HuH-7 (cell line): ENCODE measurements around the gene PLEKHA5.
"Not testable (repeated sequence)": the region's sequence is repeated elsewhere in the genome, so short reads cannot be mapped to it uniquely, and the experiment has no call there.

Source experiments
- DNase-seq: peaks from one replicate; pipeline ENCODE4 v3.0.0; 2011; ENCODE audit warnings: low spot score

PLEKHA5 gene

DNA sequence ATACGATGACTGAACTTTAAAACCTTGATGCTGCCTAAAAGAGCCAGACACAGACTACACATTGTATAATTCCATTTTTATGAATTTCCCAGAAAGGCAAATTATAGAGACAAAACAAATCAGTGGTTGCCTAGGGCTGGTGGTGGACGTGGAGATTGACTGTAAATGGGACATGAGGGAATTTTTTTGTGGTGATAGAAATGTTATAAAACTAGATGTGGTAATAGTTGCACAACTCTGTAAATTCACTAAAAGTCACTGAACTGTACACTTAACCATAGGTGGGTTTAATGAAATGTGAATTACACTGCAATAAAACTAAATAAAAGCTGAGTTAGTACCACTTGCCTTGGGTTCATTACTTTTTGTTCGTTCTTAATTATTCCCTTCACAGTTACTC lies 72.1 kb downstream of the PLEKHA5 start:
- DNase-seq: no peak

- no peak for DNase-seq
Observed at GRCh38 chr12:19203013-19203412, 73.5 kb downstream of the PLEKHA5 start.

- no peak for DNase-seq
Observed at GRCh38 chr12:19203539-19204506, 74.3 kb downstream of the PLEKHA5 start.

GRCh38 chr12:19205120-19205519 lies 75.6 kb downstream of the PLEKHA5 start:
- DNase-seq: no peak

DNA sequence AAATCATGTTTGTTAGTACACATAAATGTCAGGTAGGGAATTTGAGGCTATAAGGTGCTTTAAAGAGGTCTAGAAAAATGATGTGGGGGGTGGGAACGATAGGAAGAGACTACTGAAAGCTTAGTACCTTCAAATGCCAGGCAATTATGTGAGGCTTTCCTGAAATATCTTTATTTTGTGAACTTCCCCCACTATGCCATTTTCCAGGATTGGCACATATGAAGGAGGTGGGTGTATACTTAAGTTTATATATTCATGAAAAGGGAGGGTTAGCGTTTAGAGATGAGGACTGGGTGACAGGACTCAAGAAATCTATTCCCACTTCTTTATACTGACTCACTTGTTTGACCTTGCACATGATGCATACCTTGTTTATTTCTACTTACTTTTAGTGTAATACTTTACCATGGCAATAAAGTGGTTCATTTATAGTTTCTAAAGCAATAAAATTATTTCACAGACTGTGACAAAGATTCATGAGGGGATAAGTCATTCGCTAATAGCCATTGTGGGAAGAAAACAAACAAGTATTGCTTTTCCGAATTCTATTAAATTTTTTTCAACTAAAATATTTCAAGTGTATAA lies 77.1 kb downstream of the PLEKHA5 start:
- no peak for DNase-seq

DNA sequence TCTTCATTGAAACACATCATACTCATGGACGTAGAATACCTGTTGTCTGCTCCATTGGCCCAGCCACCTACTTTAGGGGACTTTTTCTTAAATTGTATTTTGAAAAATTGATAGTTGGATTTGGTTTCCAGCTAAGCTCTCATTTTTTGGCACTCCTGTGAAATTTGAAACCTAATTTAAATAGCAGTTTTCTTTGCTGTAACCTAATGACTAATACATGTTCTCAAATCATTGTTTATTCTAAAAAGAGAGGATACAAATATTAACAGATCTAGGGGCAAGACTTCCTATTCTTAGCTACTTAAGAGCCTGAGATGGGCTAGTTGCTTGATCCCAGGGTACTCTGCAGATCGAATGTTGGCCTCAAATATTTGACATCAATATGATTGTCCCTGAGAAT lies 78.9 kb downstream of the PLEKHA5 start:
- no peak for DNase-seq

GRCh38 chr12:19209661-19210060 lies 80.1 kb downstream of the PLEKHA5 start:
- no peak for DNase-seq

DNA sequence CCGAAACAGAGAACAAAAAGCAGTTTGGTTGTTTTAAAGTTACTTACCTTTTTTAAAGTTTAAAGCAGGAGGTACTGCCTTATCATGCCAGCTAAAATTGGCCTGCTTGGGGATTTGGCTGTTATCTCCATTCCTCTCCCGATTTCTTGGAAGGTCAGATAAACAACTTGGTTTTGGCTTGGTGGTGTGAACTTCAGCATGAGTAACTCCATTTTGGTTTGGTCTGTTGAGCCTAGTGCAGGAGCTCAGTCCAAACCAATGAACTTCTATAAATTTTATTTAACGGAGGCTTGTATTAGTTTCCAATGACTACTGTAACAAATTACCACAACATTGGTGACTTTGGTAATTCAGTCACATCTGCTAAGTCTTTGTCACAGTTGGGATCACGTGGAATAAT lies 82.3 kb downstream of the PLEKHA5 start:
- DNase-seq: no peak

- no peak for DNase-seq
Observed at GRCh38 chr12:19212245-19212644, 82.7 kb downstream of the PLEKHA5 start.

DNA sequence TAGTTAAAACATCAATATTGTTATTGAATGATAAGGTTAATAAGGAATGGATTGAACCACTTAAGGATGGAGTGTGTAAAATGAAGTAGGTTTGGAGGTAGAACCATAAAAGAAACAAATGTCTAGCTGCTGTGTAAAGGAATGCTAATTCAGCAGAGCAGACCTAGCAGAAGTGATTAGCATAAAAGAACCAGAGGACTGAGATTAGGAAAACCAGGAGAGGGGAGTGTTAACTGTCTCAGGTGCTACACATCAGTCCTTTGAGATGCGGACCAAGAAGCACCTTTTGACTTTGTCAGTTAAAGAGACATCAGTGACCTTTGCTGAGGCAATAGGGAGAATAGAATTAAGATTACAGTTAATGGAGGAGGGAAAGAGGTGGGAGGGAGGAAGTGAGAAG lies 84.5 kb downstream of the PLEKHA5 start:
- no peak for DNase-seq

GRCh38 chr12:19215115-19215514 lies 85.6 kb downstream of the PLEKHA5 start:
- DNase-seq: no peak

GRCh38 chr12:19217446-19217845 lies 87.9 kb downstream of the PLEKHA5 start:
- DNase-seq: no peak

- no peak for DNase-seq
Observed at GRCh38 chr12:19220205-19220604, 90.7 kb downstream of the PLEKHA5 start.

GRCh38 chr12:19220852-19221466 lies 91.4 kb downstream of the PLEKHA5 start:
- DNase-seq: no peak

- no peak for DNase-seq
Observed at GRCh38 chr12:19222558-19222957, 93.0 kb downstream of the PLEKHA5 start.

DNA sequence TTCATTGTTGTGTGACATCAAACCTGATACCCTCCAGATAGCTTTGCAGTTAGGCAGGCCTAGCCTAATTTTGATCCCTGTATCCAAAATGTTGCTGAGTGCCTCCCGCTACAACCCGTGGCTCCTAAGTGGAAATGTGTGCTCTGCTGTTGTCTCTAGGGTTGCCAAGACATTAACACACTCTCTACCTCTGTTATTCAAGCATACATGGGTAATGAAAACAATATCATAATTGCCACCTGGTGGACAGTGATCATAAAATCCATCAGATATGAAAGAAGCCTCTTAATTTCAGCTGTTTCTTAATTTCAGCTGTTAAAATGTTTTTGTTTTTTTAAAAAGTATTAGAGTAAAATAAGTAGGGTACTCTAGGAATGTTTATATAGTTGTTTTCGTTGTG lies 93.5 kb downstream of the PLEKHA5 start:
- DNase-seq: no peak

DNA sequence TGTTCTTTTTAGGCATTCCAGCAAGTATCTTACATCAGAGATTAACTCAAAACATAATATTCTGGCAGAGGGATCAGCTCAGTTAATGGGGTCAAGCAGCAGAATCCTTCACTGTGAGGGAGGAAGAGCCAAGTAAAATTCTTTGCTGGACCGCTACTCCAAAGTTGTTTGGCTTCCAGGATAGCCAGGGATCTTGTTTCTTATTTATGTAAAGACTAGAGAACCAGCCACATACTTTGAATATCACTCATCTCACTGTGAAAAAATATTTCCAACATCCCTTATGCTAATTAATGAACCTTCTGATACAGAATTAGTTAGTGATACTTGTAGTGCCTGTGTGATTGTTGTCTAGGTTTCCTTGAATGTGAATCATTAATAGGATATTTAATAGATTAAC lies 94.2 kb downstream of the PLEKHA5 start:
- no peak for DNase-seq

- DNase-seq: no peak
Observed at GRCh38 chr12:19224746-19225145, 95.2 kb downstream of the PLEKHA5 start.

DNA sequence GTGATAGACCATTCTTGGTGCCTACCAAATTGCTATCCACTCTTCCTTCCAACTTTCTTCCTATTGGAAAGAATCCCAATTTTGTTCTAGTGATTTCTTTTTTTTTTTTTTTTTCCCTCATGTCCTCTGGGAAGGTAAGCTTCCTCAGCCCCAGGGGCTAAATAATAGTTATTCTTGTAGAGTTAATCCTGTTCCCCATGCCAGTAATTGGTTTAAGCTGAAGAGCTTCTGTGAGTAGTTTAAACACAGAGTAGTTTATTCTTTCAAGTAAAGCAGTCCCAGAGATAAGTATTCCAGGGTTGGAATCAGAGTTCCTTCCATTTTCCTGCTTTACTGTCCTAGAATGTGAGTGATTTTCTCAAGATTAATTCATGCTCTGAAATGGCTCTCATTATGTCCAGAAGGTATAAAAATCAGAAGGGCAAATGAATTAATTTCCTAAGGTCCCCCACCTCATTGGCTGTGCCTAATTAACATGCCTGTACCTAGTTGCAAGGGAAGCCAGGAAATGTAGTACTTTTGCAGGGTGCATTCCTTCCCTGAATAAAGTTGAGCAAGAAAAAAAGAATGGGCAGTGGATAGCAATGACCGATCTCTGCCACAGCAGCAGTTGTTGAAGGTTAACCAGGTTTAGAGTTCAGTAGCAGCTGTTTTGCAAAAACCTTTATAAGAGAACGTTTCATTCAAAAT lies 97.8 kb downstream of the PLEKHA5 start:
- DNase-seq: no peak

DNA sequence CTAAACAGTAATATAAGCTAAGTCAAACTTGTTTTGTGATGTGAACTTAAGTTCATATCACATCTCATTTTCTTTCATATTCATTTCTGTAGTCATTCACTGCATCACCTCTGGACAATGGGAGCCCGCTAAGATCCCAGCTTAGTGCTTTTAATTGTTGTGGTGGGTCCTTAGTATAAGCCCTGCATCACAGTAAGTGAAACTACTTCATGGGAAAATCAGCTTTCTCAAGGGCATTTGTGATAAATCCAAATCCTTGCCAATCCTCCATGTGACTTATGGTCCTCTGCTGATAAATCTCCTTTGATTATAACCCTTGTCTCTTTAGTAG lies 98.3 kb downstream of the PLEKHA5 start:
- no peak for DNase-seq

DNA sequence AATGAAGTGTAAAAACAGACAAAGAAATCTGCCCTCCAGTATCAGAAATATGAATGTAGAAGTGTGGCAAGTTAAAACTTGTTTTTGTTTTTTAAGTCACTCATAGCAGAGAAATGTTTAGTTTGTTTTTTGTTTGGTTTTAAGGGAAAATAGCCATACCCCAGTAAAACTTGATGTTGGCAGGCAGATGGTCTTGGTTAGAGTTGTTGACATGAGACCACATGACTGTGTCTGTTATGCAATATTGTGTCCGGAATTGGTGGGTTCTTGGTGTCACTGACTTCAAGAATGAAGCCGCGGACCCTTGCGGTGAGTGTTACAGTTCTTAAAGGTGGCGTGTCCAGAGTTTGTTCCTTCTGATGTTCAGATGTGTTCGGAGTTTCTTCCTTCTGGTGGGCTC lies 99.5 kb downstream of the PLEKHA5 start:
- not testable (repeated sequence) for DNase-seq

DNA sequence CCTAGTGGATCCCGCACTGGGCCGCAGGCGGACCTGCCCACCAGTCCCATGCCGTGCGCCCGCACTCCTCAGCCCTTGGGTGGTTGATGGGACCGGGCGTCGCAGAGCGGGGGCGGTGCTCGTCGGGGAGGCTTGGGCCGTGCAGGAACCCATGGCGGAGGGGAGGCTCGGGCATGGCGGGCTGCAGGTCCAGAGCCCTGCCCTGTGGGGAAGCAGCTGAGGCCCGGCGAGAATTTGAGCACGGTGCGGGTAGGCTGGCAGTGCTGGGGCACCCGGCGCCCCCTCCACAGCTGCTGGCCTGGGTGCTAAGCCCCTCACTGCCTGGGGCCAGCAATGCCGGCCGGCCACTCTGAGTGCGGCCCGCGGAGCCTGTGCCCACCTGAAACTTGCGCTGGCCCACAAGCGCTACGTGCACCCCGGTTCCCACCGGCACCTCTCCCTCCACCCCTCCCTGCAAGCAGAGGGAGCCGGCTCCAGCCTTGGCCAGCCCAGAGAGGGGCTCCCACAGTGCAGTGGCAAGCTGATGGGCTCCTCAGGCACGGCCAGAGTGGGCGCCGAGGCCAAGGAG lies 100.8 kb downstream of the PLEKHA5 start:
- no peak for DNase-seq
